HG03521 (cell line): ENCODE measurements around the gene CCDC85B.
A peak's percentile ranks its signal among the peaks of the same experiment; 100 is the strongest.

ENCODE experiments used
- ATAC-seq: cut with Tn5 transposase; IDR thresholded peaks from one replicate; pipeline ENCODE4 v1.9.1; 2021; ENCODE audit warnings: mild to moderate bottlenecking, moderate library complexity; ENCODE audit not compliant: unreplicated experiment

The CCDC85B gene

GRCh38 chr11:65857500-65857852, 33.0 kb upstream of the CCDC85B start:
- peak; percentile 2 for ATAC-seq

GRCh38 chr11:65857853-65858680, 32.4 kb upstream of the CCDC85B start, which contains the start of gene CFL1:
CFL1 (minus strand) TSS chr11:65858180; CDS start chr11:65858099, 81 bp downstream.
- peak; percentile 50 for ATAC-seq

- no peak for ATAC-seq
Observed at GRCh38 chr11:65858681-65859087, 31.8 kb upstream of the CCDC85B start.

GRCh38 chr11:65859095-65859811, 31.2 kb upstream of the CCDC85B start:
- ATAC-seq = peak; percentile 50

GRCh38 chr11:65859812-65860277, 30.6 kb upstream of the CCDC85B start:
- ATAC-seq = no peak

- no peak for ATAC-seq
Observed at GRCh38 chr11:65860278-65861164, 30.0 kb upstream of the CCDC85B start, which contains the start of gene MUS81. MUS81 (plus strand) TSS chr11:65860433; CDS start chr11:65860754, 321 bp downstream.

GRCh38 chr11:65861165-65861505, 29.3 kb upstream of the CCDC85B start:
- no peak for ATAC-seq

GRCh38 chr11:65861533-65862183, 28.8 kb upstream of the CCDC85B start:
- ATAC-seq = no peak

- ATAC-seq = no peak
Observed at GRCh38 chr11:65862191-65862735, 28.2 kb upstream of the CCDC85B start.

GRCh38 chr11:65862941-65863888, 27.3 kb upstream of the CCDC85B start:
- no peak for ATAC-seq

GRCh38 chr11:65863889-65864705, 26.4 kb upstream of the CCDC85B start:
- ATAC-seq = no peak

GRCh38 chr11:65864706-65865471, 25.6 kb upstream of the CCDC85B start:
- ATAC-seq = no peak

- ATAC-seq = no peak
Observed at GRCh38 chr11:65865550-65866172, 24.8 kb upstream of the CCDC85B start.

GRCh38 chr11:65866509-65867283, 23.8 kb upstream of the CCDC85B start:
- ATAC-seq = no peak

GRCh38 chr11:65867284-65868071, 23.0 kb upstream of the CCDC85B start:
- no peak for ATAC-seq
